ENCODE results near the gene TRAF2. TPM values are rescaled to one million over a fixed set of nuclear protein-coding genes. Genes with fewer than 3 reads are reported as not detected.

Gene TRAF2
- total and polyA plus RNA-seq, 2 of the 8 experiments (the other 6 are each of a cell fraction or from before 2014, with no cell fraction given) = 26.9 to 50.2 TPM

DNA sequence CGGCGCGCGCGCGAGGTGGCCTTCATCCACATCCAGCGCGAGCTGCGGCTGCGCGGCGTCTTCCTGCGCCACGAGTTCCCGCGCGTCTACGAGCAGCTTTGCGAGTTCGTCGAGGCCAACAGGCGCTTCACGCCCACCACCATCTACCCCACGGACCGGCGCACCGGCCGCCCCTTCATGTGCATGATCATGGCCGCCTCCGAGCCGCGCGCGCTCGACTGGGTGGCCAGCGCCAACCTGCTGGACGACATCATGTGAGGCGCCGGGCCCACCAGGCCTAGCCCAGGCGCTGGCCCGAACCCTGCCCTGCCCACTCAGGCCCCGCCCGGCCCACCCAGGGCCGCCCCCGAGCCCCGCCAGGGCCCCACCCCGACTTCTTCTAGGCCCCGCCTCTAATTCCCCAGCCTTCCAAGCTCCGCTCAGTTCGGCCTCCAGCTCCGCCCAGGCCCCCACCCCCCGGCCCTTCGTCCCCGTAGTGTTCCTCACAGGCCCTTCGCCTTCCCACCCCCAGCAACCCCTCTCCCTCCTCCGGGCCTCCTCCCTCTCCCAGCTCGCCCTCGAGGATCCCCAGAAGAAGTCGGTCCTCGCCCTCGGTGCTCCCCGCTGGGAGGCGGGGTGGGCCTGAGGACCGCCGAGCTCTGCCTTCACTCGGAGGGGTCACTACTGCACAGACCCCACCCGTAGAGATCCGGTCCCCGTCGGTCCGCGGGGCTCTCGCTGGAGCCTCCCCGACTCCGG, 39.1 kb upstream of the TRAF2 start (continued):
- TF ChIP-seq GTF2F1 (IDR thresholded peaks at IDR 0.05; ENCODE audit: borderline replicate concordance, low read depth, low read length) (no peak), TBP (IDR thresholded peaks at IDR 0.05; ENCODE audit: low read depth, low read length) (peak; percentile 40; the same call in 1 of the 2 replicates), SUZ12 (IDR thresholded peaks at IDR 0.05; ENCODE audit: low read length) (0 out of 2 replicates have a peak, but pooled peaks have one; percentile 38), EZH2 (IDR thresholded peaks at IDR 0.05; ENCODE audit: low read depth, low read length, severe bottlenecking) (no peak), POLR2A (IDR thresholded peaks at IDR 0.05; ENCODE audit: control extremely low read depth in 1 of 2, low read depth in 2 of 2, low read length in 2 of 2) (peak in 1 of 2 experiments; percentile 60; a peak in 2 of 3 replicates), EP300 (IDR thresholded peaks at IDR 0.05; ENCODE audit: borderline replicate concordance in 1 of 2, low read depth in 2 of 2, low read length in 2 of 2) (no peak), KDM1A (IDR thresholded peaks at IDR 0.05; ENCODE audit: borderline replicate concordance, low read length) (no peak; the same call in 1 of the 2 replicates), BACH1 (IDR thresholded peaks at IDR 0.05; ENCODE audit: low read length) (peak; percentile 25)
- TF ChIP-seq, protein P1, sequence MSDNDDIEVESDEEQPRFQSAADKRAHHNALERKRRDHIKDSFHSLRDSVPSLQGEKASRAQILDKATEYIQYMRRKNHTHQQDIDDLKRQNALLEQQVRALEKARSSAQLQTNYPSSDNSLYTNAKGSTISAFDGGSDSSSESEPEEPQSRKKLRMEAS (IDR thresholded peaks at IDR 0.05) = peak; percentile 81

Data from H1 (cell line).